VCaP (cell line): ENCODE data around the gene SNRNP48.

Source experiments
- H3K27ac ChIP-seq: fragments of 450-650 bp; 2 replicates; pipeline ENCODE4 v1.5.1; 2017
- TF ChIP-seq, protein P1 (sequence below): fragments of 450-650 bp; conservative IDR thresholded peaks from 2 replicates; pipeline ENCODE4 v1.5.1; 2017; ENCODE audit warnings: mild to moderate bottlenecking, moderate library complexity

The SNRNP48 gene

GRCh38 chr6:7661364-7661763 lies 71.4 kb downstream of the SNRNP48 start:
- H3K27ac ChIP-seq = no peak overlapping the region
- TF ChIP-seq, protein P1, sequence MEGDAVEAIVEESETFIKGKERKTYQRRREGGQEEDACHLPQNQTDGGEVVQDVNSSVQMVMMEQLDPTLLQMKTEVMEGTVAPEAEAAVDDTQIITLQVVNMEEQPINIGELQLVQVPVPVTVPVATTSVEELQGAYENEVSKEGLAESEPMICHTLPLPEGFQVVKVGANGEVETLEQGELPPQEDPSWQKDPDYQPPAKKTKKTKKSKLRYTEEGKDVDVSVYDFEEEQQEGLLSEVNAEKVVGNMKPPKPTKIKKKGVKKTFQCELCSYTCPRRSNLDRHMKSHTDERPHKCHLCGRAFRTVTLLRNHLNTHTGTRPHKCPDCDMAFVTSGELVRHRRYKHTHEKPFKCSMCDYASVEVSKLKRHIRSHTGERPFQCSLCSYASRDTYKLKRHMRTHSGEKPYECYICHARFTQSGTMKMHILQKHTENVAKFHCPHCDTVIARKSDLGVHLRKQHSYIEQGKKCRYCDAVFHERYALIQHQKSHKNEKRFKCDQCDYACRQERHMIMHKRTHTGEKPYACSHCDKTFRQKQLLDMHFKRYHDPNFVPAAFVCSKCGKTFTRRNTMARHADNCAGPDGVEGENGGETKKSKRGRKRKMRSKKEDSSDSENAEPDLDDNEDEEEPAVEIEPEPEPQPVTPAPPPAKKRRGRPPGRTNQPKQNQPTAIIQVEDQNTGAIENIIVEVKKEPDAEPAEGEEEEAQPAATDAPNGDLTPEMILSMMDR = no peak
